Measurements from ENCODE around the gene PRSS48.
"Not testable (repeated sequence)": the region's sequence is repeated elsewhere in the genome, so short reads cannot be mapped to it uniquely, and the experiment has no call there.

PRSS48 gene

GRCh38 chr4:151276787-151277562, at the start of gene PRSS48:
Gene PRSS48, plus strand, starts transcription at chr4:151277161. Its CDS starts 12 bp downstream, at chr4:151277173.
- DNase-seq = peak; percentile 55

- no peak for DNase-seq
These were observed 49.8 kb upstream of the PRSS48 start for GRCh38 chr4:151227172-151227571.

- DNase-seq = no peak
These were observed 49.2 kb upstream of the PRSS48 start for GRCh38 chr4:151227731-151228130.

GRCh38 chr4:151228189-151229119, 48.5 kb upstream of the PRSS48 start:
- DNase-seq = no peak

- no peak for DNase-seq
These were observed 44.9 kb upstream of the PRSS48 start for GRCh38 chr4:151231915-151232595.

GRCh38 chr4:151233600-151233999, 43.4 kb upstream of the PRSS48 start:
- no peak for DNase-seq

GRCh38 chr4:151235373-151235772, 41.6 kb upstream of the PRSS48 start:
- DNase-seq = not testable (repeated sequence)

GRCh38 chr4:151236036-151236435, 40.9 kb upstream of the PRSS48 start:
- no peak for DNase-seq

- no peak for DNase-seq
These were observed 38.5 kb upstream of the PRSS48 start for GRCh38 chr4:151238477-151238876.

- DNase-seq = no peak
These were observed 37.4 kb upstream of the PRSS48 start for GRCh38 chr4:151239608-151240007.

GRCh38 chr4:151242305-151242704, 34.7 kb upstream of the PRSS48 start:
- DNase-seq = no peak

- no peak for DNase-seq
These were observed 30.2 kb upstream of the PRSS48 start for GRCh38 chr4:151246742-151247141.

- DNase-seq = no peak
These were observed 29.6 kb upstream of the PRSS48 start for GRCh38 chr4:151247395-151247794.

GRCh38 chr4:151248519-151248918, 28.4 kb upstream of the PRSS48 start:
- no peak for DNase-seq

GRCh38 chr4:151250706-151251105, 26.3 kb upstream of the PRSS48 start:
- DNase-seq = no peak

- no peak for DNase-seq
These were observed 25.2 kb upstream of the PRSS48 start for GRCh38 chr4:151251603-151252304.

- not testable (repeated sequence) for DNase-seq
These were observed 21.7 kb upstream of the PRSS48 start for GRCh38 chr4:151255226-151255625.

- not testable (repeated sequence) for DNase-seq
These were observed 21.3 kb upstream of the PRSS48 start for GRCh38 chr4:151255680-151256079.

- no peak for DNase-seq
These were observed 20.8 kb upstream of the PRSS48 start for GRCh38 chr4:151256134-151256533.

GRCh38 chr4:151257704-151258103, 19.3 kb upstream of the PRSS48 start:
- no peak for DNase-seq

GRCh38 chr4:151259752-151260151, 17.2 kb upstream of the PRSS48 start:
- DNase-seq = no peak

GRCh38 chr4:151260526-151260925, 16.4 kb upstream of the PRSS48 start:
- DNase-seq = no peak

- no peak for DNase-seq
These were observed 13.5 kb upstream of the PRSS48 start for GRCh38 chr4:151263455-151263854.
